OCI-LY3 (cell line): ENCODE data around the gene DHDH.

Experiments
- EZH2phosphoT487 ChIP-seq: fragments of 200-600 bp; shearing (Covaris generic); IDR thresholded peaks from 2 replicates; pipeline ENCODE4 v1.6.1; 2018; ENCODE audit warnings: antibody characterized with exemption, mixed run types, low read depth
- TF ChIP-seq, protein P1 (sequence below): fragments of 200-600, 300-600 bp; sonication (generic); IDR thresholded peaks from 2 replicates; pipeline ENCODE4 v1.5.1; 2014; ENCODE audit warnings: antibody characterized with exemption, low read length, low read depth

DNA sequence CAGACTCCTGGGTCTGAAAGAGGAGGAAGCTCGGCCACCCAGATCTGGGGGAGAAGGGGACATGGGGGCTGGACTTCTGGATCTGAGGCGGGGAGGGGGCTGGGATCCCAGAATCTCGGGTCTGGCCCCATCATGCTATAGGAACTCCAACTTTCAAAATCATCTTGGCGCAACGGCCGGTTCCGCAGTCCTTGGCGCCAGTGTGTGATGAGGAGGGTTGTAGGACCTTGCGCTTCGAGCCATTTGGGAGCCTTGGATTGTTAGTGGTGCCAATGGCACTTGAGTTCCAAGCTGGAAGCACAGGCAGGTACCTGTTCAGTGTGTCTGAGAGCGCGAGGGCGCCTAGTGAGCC lies 60.5 kb downstream of the DHDH start:
- TF ChIP-seq, protein P1, sequence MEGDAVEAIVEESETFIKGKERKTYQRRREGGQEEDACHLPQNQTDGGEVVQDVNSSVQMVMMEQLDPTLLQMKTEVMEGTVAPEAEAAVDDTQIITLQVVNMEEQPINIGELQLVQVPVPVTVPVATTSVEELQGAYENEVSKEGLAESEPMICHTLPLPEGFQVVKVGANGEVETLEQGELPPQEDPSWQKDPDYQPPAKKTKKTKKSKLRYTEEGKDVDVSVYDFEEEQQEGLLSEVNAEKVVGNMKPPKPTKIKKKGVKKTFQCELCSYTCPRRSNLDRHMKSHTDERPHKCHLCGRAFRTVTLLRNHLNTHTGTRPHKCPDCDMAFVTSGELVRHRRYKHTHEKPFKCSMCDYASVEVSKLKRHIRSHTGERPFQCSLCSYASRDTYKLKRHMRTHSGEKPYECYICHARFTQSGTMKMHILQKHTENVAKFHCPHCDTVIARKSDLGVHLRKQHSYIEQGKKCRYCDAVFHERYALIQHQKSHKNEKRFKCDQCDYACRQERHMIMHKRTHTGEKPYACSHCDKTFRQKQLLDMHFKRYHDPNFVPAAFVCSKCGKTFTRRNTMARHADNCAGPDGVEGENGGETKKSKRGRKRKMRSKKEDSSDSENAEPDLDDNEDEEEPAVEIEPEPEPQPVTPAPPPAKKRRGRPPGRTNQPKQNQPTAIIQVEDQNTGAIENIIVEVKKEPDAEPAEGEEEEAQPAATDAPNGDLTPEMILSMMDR, result no peak
- no peak for TF ChIP-seq EZH2phosphoT487
